AG09309 (cell line): Measurements from ENCODE around the gene CEP112.
A peak's percentile ranks its signal among the peaks of the same experiment; 100 is the strongest.

ENCODE experiments used
- DNase-seq: peaks from one replicate; pipeline ENCODE4 v3.0.0-alpha.2; 2010; ENCODE audit warnings: low read depth
- H3K4me3 ChIP-seq: 2 replicates; pipeline ENCODE4 v1.5.1; 2011; ENCODE audit warnings: mild to moderate bottlenecking, low read depth, low read length, moderate library complexity; ENCODE audit not compliant: control insufficient read depth
- TF ChIP-seq, protein P1 (sequence below): IDR thresholded peaks from 2 replicates; pipeline ENCODE4 v1.5.1; 2011; ENCODE audit warnings: mild to moderate bottlenecking, low read depth, low read length, inconsistent platforms; ENCODE audit not compliant: insufficient read depth, control insufficient read depth; ENCODE audit errors: missing control alignments

The CEP112 gene

DNA sequence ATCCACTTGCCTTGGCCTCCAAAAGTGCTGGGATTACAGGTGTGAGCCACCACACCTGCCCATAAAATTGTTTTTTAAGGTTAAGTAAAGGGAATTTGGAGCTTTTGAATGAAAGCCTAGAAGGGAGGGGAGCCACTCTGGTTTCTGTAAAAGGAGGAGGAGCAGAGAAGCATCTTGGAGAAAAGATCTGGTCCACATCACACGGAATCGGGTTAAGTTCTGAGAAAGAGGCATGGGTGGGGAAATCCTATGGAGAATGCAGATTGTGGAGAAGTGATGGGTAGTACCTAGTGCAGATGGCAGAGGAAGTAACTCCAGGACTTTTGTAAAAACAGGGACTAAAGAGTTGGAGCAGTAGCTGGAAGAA is 18.3 kb upstream of the CEP112 start:
- TF ChIP-seq, protein P1, sequence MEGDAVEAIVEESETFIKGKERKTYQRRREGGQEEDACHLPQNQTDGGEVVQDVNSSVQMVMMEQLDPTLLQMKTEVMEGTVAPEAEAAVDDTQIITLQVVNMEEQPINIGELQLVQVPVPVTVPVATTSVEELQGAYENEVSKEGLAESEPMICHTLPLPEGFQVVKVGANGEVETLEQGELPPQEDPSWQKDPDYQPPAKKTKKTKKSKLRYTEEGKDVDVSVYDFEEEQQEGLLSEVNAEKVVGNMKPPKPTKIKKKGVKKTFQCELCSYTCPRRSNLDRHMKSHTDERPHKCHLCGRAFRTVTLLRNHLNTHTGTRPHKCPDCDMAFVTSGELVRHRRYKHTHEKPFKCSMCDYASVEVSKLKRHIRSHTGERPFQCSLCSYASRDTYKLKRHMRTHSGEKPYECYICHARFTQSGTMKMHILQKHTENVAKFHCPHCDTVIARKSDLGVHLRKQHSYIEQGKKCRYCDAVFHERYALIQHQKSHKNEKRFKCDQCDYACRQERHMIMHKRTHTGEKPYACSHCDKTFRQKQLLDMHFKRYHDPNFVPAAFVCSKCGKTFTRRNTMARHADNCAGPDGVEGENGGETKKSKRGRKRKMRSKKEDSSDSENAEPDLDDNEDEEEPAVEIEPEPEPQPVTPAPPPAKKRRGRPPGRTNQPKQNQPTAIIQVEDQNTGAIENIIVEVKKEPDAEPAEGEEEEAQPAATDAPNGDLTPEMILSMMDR: no peak

DNA sequence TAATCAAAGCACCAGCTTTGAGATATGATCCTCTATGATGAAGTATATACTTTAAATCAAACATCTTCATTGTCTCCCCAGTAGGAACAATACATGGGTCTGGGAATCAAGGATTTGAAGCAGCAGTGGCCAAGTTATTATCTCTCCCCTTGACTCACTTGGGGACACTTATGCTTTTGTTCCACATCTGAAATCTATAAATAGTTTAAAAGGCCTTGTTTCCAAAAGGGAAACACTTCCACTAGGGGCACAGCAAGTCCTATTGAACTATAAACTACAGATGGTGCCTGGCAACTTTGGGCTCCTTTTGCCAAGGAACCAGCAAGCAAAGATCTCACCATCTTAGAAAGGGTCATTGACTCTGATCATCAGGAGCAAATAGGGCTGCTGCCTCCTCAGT is 16.0 kb upstream of the CEP112 start:
- DNase-seq: no peak
- H3K4me3 ChIP-seq: no peak overlapping the region
- TF ChIP-seq, protein P1: no peak

More for the DNA sequence above, 18.3 kb upstream of the CEP112 start:
- no peak overlapping the region for H3K4me3 ChIP-seq
- DNase-seq: no peak

DNA sequence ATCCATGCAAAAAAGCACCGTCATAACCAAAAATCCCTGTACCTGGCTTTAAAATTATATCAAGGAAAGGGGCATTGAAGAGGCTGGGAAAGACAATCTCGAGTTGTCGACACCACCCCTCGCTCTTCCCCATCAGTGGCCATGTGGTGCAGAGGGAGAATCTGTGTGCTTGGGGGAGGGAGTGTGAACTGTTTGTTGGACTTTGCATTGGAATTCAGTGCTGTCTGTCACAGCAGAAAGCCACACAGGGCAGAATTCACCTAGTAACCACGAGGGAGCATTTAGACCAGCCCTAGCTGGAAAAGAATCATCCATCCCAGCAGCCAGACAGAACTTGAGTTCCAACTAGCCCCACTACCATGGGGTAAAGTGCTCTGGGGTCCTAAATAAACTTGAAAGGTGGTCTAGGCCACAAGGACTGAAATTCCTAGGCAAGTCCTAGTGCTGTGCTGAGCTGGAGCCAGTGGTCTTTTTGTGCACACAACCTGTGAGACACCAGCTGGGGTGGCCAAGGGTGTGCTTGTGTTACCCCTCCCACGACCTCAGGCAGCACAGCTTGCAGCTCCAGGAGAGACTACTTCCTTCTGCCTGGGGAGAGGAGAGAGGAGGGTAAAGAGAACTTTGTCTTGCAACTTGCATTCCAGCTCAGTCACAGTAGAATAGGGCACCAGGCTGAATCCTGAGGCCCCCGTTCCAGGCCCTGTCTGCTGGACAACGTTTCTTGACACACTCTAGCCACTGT is 11.5 kb upstream of the CEP112 start:
- TF ChIP-seq, protein P1: no peak
- no peak for DNase-seq

DNA sequence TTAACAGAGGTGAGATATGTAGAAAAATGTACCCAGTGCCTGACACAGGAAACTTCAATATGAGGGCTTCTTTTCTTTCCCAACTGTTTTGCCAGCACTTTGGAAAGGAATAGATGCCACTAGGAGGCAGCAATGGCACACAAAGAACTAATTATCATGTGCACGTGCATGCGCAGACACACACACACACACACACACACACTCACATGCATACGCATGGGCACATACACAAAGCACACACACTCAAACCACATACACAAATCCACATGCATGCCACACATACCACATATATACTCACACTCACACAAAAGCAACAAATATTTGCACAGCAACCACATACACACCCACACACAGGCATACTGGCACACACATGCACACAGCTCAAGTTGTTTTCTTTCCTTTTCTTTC is 8.8 kb upstream of the CEP112 start:
- DNase-seq: peak; percentile 52
- no peak overlapping the region for H3K4me3 ChIP-seq
- TF ChIP-seq, protein P1: peak; percentile 76

More for the DNA sequence above, 11.5 kb upstream of the CEP112 start:
- no peak overlapping the region for H3K4me3 ChIP-seq

DNA sequence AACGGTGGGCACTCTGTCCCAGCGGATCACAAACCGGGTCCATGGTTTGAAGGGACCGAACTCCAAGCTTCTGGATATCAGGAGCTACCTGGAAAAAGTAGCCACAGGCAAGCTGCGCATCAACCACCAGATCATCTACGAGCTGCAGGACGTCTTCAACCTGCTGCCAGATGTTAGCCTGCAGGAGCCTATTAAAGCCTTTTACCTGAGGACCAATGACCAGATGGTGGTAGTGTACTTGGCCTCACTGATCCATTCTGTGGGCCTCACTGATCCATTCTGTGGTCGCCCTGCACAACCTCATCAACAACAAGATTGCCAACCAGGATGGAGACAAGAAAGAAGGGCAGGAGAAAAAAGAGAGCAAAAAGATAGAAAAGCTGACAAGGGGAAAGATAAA is 6.3 kb upstream of the CEP112 start:
- no peak overlapping the region for H3K4me3 ChIP-seq
- no peak for DNase-seq
- TF ChIP-seq, protein P1: no peak

DNA sequence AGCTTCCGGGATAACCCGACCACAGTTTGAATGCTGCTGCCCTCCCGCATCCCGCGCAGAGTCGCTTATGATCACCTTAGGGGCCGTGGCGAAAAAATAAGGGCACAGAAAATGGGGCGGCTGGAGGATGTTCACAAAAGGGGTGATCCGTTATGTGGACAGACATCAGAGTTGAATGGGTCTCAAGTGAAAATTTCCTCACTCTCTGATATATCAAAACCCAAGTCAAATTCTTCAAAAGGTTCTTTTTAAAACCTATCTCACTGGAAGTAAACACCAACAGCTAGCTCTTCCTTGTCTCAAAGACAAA is 400 bp upstream of the CEP112 start:
- DNase-seq: no peak
- TF ChIP-seq, protein P1: no peak
- H3K4me3 ChIP-seq: peak overlapping the region; percentile 67
